Stimulated activated CD4-positive, alpha-beta T cell treated with anti-CD3 and anti-CD28 coated beads, TNF-alpha, amount 100 ng/mL, for 1 hour (primary cell): ENCODE data around the gene NRCAM.

Experiments used
- DNase-seq, 3 donors: peaks; one replicate each; pipeline ENCODE4 v3.0.0-alpha.2; 2020; ENCODE audit warnings: low read depth in 3 of 3, low spot score in 1 of 3

The NRCAM gene

DNA sequence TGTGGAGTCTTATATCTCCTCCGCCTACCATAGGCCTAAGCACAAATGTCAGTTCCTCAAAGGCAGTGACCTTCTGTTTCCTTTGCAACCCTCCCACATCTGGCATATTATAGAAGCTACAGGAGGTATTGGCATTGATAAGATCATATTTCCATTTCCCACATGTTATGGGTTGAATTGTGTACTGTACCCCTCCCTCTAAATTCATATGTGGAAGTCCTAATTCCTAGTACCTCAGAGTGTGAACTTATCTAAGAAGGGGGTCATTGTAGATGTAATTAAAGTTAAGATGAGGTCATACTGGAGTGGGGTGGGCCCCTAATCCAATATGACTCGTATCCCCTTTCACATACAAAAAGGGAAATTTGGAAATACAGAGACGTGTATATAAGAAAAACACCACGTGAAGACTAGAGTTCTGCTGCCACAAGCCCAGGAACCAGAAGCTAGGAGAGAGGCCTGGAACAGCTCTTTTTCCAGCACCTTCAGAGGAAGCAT lies 320.0 kb downstream of the NRCAM start:
- DNase-seq = no peak

GRCh38 chr7:108135446-108136190 lies 320.6 kb downstream of the NRCAM start:
- DNase-seq = no peak

- no peak for DNase-seq
Observed at GRCh38 chr7:108134486-108134885, 321.8 kb downstream of the NRCAM start.

GRCh38 chr7:108132551-108133265 lies 323.5 kb downstream of the NRCAM start:
- DNase-seq = no peak

GRCh38 chr7:108130261-108130660 lies 326.0 kb downstream of the NRCAM start, which contains the start of gene LAMB4:
Gene LAMB4, minus strand, starts transcription at chr7:108130361. Its CDS starts 7,197 bp downstream, at chr7:108123164.
- DNase-seq = no peak

- no peak for DNase-seq
Observed at GRCh38 chr7:108129018-108129965, 326.9 kb downstream of the NRCAM start.

GRCh38 chr7:108128514-108128913 lies 327.7 kb downstream of the NRCAM start:
- no peak for DNase-seq

DNA sequence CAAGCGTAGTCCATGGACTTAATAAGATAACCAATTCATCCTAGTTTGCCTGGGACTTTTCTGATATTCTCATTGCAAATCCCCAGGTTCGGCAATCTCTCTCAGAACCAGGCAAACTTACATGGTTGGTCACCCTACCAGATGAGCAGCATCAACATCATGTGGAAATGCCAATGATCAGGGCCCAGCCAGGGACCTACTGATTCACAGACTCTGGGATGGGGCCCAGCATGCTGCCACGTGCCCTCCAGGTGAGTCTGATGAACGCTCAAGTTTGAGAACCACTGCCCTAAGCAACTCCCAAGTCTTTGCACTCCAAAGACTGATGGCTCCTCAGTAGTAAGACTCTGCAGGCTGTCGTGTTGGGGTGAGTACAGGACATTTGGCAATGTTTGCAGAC lies 328.8 kb downstream of the NRCAM start:
- no peak for DNase-seq

GRCh38 chr7:108124820-108125219 lies 331.4 kb downstream of the NRCAM start:
- DNase-seq = no peak

DNA sequence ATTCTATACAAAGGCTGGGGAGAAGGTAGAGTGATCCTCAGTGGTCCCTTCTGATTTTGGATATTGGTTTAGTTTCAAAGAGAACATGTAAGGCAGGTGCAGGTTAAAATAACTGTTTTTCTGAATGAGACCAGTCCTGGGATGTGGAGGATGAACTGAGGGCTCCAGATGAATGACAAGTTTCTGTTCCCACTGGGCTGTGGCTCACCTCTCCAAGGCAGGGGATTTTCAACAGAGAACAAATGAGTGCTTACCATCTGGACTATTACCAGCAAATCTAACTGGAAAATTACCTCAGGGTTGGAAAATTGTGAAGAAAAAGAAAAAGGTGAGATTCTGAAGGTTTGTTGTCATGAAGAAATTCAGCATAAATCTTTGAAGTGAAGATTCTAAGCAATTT lies 334.1 kb downstream of the NRCAM start:
- no peak for DNase-seq

GRCh38 chr7:108120933-108121332 lies 335.3 kb downstream of the NRCAM start:
- no peak for DNase-seq

- no peak for DNase-seq
Observed at GRCh38 chr7:108120196-108120595, 336.0 kb downstream of the NRCAM start.

DNA sequence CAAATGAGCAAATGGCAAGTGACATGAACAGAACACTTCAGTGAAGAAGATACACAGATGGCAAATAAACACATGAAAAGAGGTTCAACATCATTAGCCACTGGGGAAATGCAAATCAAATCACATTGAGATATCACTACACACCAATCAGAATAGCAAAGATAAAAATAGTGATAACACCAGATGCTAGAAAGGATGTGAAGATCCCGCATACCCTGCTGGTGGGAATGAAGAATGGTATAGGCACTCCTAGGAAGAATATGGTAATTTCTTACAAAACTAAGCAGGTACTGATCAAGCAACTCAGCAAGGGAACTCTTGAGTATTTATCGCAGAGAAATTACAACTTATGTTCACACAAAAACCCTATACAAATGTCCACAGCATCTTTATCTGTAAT lies 337.3 kb downstream of the NRCAM start:
- DNase-seq = no peak

DNA sequence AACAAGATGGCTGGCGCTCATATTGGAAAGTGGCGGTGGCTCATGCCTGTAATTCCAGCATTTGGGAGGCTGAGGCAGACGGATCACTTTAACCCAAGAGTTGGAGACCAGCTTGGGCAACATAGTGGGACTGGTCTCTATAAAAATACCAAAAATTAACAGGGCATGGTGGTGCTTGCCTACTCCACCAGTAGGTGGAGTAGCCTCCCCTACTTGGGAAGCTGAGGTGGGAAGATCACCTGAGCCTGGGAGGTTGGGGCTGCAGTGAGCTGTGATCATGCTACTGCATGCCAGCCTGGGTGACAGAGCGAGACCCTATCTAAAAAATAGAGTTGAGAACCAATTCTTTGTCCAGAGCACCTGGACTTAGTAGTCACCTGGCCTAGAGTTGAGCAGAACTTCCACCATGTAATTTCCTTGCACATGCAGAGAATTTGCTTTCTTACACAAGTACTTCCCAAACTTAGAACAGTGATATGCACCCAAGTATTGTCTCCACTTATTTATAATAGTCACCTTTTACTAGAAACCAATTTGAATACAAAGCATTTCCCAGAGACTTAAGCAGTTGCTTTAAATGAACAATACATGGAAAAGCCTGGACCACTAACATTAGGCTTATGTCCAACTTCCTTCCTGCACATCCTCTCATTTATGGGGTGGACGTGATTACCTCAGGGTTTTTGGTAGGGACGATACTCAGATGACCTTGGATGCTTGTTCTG lies 342.0 kb downstream of the NRCAM start:
- no peak for DNase-seq

DNA sequence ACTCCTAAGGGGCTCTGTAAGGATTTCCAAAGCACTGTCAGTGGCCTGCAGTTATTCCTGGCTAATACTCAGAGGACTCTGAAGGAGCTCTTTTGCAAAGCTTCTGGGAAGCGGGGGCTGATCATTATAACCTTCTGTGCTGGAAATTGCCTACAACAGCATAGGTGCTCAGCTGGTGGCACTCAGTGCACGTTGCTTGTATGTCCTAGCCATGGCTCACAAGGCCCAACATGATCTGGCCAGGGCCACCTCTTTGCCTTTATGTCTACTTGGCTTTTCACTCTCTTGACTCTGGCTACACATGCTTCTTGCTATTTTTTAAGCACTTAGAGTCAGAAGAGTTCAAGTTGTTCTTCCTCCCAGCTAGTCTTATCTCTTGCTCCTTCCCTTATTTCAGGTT lies 343.6 kb downstream of the NRCAM start:
- no peak for DNase-seq

GRCh38 chr7:108109221-108109908 lies 346.9 kb downstream of the NRCAM start:
- DNase-seq = no peak

DNA sequence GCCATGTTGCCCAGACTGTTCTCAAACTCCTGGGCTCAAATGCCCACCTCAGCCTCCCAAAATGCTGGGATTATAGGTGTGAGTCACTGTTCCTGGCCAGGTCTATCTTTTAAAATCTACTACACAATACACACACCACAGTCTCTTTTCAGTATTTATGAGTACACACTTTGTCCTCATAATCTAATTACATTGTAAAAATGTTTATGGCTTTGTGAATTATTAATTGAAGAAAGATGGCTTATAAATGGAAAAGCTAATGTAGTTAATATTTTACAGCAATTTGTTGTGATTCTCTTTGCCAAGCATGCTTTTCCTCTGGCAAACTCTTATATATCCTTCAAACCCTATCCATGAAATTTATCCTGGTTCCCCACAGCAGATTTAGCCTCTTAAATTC lies 348.1 kb downstream of the NRCAM start:
- no peak for DNase-seq

- DNase-seq = no peak
Observed at GRCh38 chr7:108104324-108104723, 351.9 kb downstream of the NRCAM start.

- no peak for DNase-seq
Observed at GRCh38 chr7:108103558-108104298, 352.5 kb downstream of the NRCAM start.
